Vagina (tissue), 2 donors: Measurements from ENCODE around the gene PMM2.

ENCODE experiments used
- CTCF ChIP-seq, 3 experiments: fragments of 450-650 bp in 2 of 3; fragments of 200-600 bp in 1 of 3; sonication (generic) in 1 of 3; IDR thresholded peaks; one replicate each; pipeline ENCODE4 v1.5.1; 2017 to 2019; ENCODE audit warnings: antibody characterized with exemption in 3 of 3, mild to moderate bottlenecking in 2 of 3, moderate library complexity in 2 of 3
- POLR2A ChIP-seq, 2 donors: fragments of 450-650 bp; IDR thresholded peaks; one replicate each; pipeline ENCODE4 v1.6.1; 2017; ENCODE audit warnings: antibody characterized with exemption in 2 of 2, mild to moderate bottlenecking in 2 of 2, moderate library complexity in 2 of 2

- TF ChIP-seq POLR2A (IDR thresholded peaks at IDR 0.05) (no peak), CTCF (IDR thresholded peaks at IDR 0.05) (no peak)
Observed at GRCh38 chr16:8887431-8887765, 89.8 kb downstream of the PMM2 start.
